NB4 (cell line): ENCODE data around the gene BPIFA2.

ENCODE experiments used
- DNase-seq: peaks from one replicate; pipeline ENCODE4 v3.0.0; 2010; ENCODE audit warnings: low read depth
- H3K4me3 ChIP-seq: one replicate; pipeline ENCODE4 v1.5.1; 2011; ENCODE audit warnings: mild to moderate bottlenecking, low read depth, low read length, moderate library complexity
- CTCF ChIP-seq: IDR thresholded peaks from one replicate; pipeline ENCODE4 v1.5.1; 2012; ENCODE audit warnings: low read depth, low read length
- MAX ChIP-seq: IDR thresholded peaks from 2 replicates; pipeline ENCODE4 v1.6.1; 2011; ENCODE audit warnings: low read depth, low read length
- MYC ChIP-seq: IDR thresholded peaks from 2 replicates; pipeline ENCODE4 v1.6.1; 2011; ENCODE audit warnings: low read depth, low read length
- POLR2A ChIP-seq: IDR thresholded peaks from 2 replicates; pipeline ENCODE4 v1.6.1; 2011; ENCODE audit warnings: mild to moderate bottlenecking; ENCODE audit not compliant: insufficient read length; ENCODE audit errors: extremely low read depth

BPIFA2 gene

GRCh38 chr20:33125983-33126382 is 42.0 kb upstream of the BPIFA2 start:
- no peak for DNase-seq
- TF ChIP-seq MAX (no peak), POLR2A (no peak), MYC (no peak), CTCF (no peak)
- H3K4me3 ChIP-seq: no peak overlapping the region

- no peak overlapping the region for H3K4me3 ChIP-seq
- no peak for TF ChIP-seq CTCF
- DNase-seq: no peak
Measured at GRCh38 chr20:33127422-33128097, 40.4 kb upstream of the BPIFA2 start.

GRCh38 chr20:33130568-33131061 is 37.3 kb upstream of the BPIFA2 start:
- no peak for DNase-seq
- TF ChIP-seq CTCF (no peak), MAX (no peak), POLR2A (no peak), MYC (no peak)
- no peak overlapping the region for H3K4me3 ChIP-seq

GRCh38 chr20:33131949-33132473 is 35.9 kb upstream of the BPIFA2 start:
- DNase-seq: no peak
- no peak overlapping the region for H3K4me3 ChIP-seq
- TF ChIP-seq MAX (no peak), CTCF (no peak), MYC (no peak), POLR2A (no peak)

- DNase-seq: peak; percentile 35
- TF ChIP-seq CTCF (no peak), POLR2A (no peak)
- no peak overlapping the region for H3K4me3 ChIP-seq
Measured at GRCh38 chr20:33132513-33133372, 35.2 kb upstream of the BPIFA2 start.
